ENCODE measurements around the gene SUSD3. TPM values are rescaled to one million over a fixed set of nuclear protein-coding genes. Genes with fewer than 3 reads are reported as not detected.

SUSD3 gene
- total and polyA plus RNA-seq, 2 of the 8 experiments (the other 6 are each of a cell fraction or from before 2014, with no cell fraction given): 5.5 to 35.4 TPM

DNA sequence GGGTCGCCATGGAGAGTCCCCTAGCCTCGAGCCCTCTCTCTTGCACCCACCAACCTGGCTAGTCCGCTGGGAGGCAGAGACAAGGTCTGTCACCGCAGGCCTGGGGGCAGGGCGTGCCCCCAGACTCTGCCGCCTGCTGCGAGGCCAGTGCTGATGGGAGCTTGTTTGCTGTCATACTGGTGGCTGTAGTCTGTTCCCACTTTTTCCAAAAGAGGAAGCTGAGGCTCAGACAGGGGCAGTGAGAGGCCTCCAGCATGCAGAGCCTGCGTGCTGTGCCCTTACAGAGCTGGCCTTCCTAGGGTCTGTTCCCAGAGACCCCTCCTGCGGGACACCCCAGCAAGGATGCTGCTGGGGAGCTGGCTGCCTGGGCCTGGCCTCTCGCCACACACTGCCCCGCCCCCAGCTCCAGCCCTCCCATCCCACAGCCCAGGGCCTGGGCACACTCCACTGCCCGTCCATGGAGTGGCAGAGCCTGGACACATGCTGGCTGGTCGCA lies 21.0 kb upstream of the SUSD3 start (continued):
- TF ChIP-seq HDAC2 (IDR thresholded peaks at IDR 0.05; ENCODE audit: borderline replicate concordance in 1 of 2, low read depth in 2 of 2, low read length in 2 of 2): no peak
- no peak for TF ChIP-seq BRCA1 (IDR thresholded peaks at IDR 0.05; ENCODE audit: low read depth, low read length)
- TF ChIP-seq ATF2 (IDR thresholded peaks at IDR 0.05; ENCODE audit: low read length): no peak
- TF ChIP-seq SRF (IDR thresholded peaks at IDR 0.05; ENCODE audit: low read depth, low read length): no peak
- no peak for TF ChIP-seq EGR1 (IDR thresholded peaks at IDR 0.05; ENCODE audit: borderline replicate concordance, low read depth, low read length)
- TF ChIP-seq TAF1 (IDR thresholded peaks at IDR 0.05; ENCODE audit: low read depth, low read length): no peak

Data from H1 (cell line).